Fibroblast of skin of scalp (primary cell): ENCODE measurements around the gene PPAN.

Experiments
- DNase-seq: peaks from one replicate; pipeline ENCODE4 v3.0.0-alpha.2; 2013

PPAN gene

GRCh38 chr19:10141479-10141878, 35.3 kb downstream of the PPAN start:
- DNase-seq: no peak

DNA sequence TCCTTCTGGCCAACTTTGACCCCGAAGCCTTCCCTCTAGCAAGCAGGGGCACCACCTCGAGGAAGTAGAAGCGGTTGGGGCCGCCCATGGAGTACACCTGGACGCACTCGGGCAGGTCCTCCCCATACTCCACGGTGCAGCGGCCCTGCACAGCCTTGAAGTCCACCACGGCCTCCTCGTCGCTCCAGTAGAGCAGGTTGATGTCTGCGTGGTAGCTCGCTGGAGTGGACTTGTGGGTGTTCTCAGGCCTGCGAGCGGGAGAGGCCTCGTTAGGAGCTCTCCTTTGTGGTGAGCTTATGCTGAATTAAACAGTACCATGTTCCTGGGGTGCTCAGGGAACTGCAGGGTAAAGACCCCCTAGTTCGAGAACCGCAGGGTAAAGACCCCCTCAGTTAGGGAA, 35.8 kb downstream of the PPAN start:
- no peak for DNase-seq

DNA sequence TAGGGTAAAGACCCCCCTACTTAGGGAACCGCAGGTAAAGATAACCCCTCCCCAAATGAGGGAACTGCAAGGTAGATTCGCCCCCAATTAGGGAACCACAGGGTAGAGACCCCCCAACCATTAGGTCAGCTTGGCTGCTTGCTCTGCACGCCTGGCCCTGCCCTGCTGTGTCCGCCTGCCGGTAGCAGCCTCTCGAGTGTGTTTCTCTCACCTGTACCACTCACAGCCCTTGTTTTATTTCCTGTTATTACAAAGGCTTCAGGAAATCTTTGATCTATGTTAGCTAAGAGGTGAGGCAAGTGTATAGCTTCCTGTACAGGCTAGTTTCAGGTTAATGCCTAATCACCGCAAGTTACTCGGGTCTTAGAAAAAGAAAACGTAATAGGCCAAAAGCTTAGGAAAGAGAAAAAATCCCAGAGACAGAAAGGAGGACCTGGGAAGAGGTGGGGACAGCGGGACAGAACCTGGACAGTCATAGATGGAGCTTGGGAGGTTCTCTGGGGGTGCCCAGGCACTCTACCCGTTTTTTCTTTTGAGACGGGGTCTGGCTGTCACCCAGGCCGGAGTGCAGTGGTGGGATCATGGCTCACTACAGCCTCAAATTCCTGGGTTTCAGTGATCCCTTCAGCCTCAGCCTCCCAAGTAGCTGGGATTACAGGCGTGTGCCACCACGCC, 36.7 kb downstream of the PPAN start:
- no peak for DNase-seq

DNA sequence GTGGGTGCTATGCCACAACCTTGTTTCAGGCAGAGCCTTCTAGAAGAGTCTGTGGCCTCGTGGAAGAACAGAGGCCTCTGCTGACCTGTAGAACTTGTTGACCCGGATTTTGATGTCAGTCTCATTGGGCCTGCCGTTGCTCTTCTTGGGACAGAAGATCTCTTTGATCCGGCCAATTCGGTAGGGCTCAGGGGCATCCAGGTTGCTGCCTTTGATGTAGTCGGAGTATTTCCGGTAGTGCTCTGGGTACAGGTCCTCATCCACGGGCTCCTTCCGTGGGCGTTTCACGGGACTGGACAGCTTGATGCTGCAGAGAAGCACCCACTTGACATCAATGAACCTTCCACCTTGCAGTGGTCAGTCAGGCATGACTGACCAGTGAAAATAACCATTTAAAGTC, 37.5 kb downstream of the PPAN start:
- DNase-seq: no peak

DNA sequence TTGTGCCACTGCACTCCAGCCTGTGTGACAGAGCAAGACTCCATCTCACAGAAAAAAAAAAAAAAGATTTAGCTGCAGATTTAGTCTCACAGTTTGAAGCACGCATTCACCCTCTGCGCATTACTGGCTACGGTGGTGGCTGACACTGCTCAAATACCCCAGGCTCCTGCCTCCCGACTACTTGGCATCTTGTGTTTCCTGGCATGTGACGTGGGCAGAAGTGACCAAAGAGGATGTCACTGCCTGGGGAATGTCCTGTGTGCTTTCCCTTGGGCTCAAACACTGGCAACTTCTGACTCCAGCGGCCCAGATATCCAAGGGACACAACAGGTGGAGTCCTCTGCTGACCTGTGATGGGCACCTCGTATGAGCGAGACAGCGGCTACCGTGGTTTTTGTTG, 38.2 kb downstream of the PPAN start:
- DNase-seq: no peak

- DNase-seq: no peak
Measured at GRCh38 chr19:10145031-10145430, 38.9 kb downstream of the PPAN start.

- DNase-seq: no peak
Measured at GRCh38 chr19:10146142-10146541, 40.0 kb downstream of the PPAN start.

DNA sequence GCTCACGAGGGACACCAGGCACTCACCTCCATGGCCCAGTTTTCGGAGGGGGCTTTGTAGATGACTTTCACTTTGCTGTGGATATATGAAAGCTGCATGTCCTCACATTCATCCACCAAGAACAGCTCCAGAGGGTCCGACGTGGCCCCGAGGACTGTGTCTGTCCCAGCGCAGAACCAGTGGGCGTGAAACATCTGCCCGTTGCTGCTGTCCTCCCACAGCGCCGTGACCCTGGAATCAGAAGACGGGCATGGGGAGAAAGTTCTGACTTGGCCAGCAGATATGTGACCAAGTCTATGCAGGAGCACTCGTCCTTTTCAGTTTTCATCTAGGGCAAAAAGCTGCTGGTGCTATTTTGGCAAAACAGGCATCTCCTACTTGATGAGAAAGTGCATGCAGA, 43.3 kb downstream of the PPAN start:
- DNase-seq: no peak

- DNase-seq: no peak
Measured at GRCh38 chr19:10151521-10151920, 45.4 kb downstream of the PPAN start.

DNA sequence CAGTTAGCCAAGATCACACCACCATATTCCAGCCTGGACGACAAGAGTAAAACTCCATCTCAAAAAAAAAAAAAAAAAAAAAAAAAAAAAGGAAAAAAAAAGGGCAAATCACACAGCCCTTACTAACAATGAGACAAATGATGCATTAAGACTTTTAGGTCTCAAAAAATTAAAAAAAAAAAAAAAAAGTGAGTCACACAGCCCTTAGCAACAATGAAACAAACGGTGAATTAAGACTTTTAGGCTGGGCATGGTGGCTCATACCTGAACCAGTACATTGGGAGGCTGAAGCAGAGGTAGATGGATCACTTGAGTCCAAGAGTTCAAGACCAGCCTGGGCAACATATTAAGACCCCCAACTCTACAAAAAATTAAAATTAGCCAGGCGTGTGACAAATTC, 45.9 kb downstream of the PPAN start:
- no peak for DNase-seq

DNA sequence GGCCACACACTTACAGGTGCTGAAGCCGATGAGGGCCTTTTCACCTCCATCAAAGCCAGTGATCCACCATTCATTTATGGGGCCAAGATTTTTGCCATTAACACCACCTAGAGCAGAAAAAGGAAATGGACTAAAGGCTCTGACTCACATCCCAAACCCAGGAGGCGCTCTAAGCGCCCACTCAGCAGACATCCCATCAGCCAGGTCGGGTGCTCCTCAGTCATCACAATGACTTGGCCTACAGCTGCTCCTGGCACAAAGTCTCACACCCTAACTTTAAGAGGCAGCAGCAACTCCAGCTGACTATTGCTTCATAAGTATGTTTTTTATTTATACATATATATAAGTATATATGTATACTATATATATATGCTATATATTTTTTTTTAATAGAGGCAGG, 49.7 kb downstream of the PPAN start:
- DNase-seq: no peak

GRCh38 chr19:10158071-10158470, 51.9 kb downstream of the PPAN start:
- DNase-seq: no peak

GRCh38 chr19:10158485-10158884, 52.3 kb downstream of the PPAN start:
- no peak for DNase-seq

DNA sequence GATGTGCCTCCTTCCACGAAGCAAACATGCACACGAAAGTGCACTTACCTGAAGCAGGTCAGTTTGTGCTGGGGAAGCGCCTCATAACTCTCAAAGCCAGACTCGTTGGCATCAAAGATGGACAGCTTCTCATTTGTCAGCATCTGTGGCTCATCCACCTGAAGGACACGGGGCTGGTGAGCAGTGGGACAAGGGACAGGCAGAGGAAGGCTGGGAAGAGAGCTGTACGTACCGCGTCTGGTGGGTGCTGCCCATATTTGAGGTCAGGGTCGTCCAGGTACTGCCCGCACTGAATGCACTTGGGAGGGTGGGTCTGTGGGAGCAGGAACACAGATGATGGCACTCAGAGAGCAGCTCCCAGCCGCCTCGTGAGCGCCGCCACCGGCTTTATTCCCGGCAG, 53.4 kb downstream of the PPAN start:
- no peak for DNase-seq
